ENCODE data around the gene SPRYD4. TPM values are rescaled to one million over a fixed set of nuclear protein-coding genes. Genes with fewer than 3 reads are reported as not detected.
"Not testable (repeated sequence)": the region's sequence is repeated elsewhere in the genome, so short reads cannot be mapped to it uniquely, and the experiment has no call there.

Gene SPRYD4
- total RNA-seq, 4 donors from 2014 or later, result 1.4 to 2.2 (median 1.9) TPM

DNA sequence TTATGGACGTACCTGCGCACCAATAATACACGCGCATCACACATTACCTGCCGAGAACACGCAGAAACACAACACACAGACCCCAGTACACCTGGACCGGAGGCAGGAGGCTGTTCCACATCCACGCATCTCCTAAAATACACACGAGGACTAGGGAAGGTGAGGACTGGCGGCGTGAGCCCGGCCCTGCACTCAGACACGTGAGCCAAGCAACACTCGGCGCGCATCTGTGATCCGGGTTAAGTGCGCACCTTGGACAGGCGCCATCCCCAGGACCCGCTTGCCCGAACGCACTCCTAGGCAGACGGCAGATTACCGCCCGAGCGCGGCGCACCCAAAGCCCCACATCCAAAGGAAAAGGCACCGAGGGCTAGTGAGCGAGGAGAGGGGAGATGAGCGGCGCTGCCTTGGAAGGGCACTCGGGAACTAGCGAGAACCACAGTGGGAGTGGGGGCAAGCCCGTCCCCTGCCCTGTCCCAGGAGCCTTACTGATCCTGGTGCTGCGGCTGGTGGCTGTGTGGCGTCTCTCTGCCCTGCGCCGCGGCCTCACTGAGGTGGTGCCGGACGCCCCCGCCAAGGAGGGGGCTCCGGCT, 19.2 kb downstream of the SPRYD4 start:
- H3K4me3 ChIP-seq, result peak overlapping the region; percentile 66 to 69 (median 68)
- no peak for DNase-seq (ENCODE audit: extremely low spot score)
- peak overlapping the region in 3 of 4 donors; percentile 14 to 39 (median 36) for H3K27ac ChIP-seq (replicated peaks in 1 of 4)
- no peaks in the 10 kb centered on the region for H3K27me3 ChIP-seq
- H3K36me3 ChIP-seq, result no peaks in the 10 kb centered on the region
- TF ChIP-seq, protein P1, sequence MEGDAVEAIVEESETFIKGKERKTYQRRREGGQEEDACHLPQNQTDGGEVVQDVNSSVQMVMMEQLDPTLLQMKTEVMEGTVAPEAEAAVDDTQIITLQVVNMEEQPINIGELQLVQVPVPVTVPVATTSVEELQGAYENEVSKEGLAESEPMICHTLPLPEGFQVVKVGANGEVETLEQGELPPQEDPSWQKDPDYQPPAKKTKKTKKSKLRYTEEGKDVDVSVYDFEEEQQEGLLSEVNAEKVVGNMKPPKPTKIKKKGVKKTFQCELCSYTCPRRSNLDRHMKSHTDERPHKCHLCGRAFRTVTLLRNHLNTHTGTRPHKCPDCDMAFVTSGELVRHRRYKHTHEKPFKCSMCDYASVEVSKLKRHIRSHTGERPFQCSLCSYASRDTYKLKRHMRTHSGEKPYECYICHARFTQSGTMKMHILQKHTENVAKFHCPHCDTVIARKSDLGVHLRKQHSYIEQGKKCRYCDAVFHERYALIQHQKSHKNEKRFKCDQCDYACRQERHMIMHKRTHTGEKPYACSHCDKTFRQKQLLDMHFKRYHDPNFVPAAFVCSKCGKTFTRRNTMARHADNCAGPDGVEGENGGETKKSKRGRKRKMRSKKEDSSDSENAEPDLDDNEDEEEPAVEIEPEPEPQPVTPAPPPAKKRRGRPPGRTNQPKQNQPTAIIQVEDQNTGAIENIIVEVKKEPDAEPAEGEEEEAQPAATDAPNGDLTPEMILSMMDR (IDR thresholded peaks at IDR 0.05), result no peak
- TF ChIP-seq POLR2A (IDR thresholded peaks at IDR 0.05; ENCODE audit: low read depth), result no peak
- 12% methylated on average over 30 of the region's 44 CpGs for WGBS
- intact Hi-C loops (cut with DNase I), result no loop called here
- H3K9me3 ChIP-seq, result peaks cover 0 to 3% (median 0%) of the 10 kb centered on the region in 4 donors
- H3K4me1 ChIP-seq, result peaks cover 7 to 20% (median 18%) of the 10 kb centered on the region in 4 donors

DNA sequence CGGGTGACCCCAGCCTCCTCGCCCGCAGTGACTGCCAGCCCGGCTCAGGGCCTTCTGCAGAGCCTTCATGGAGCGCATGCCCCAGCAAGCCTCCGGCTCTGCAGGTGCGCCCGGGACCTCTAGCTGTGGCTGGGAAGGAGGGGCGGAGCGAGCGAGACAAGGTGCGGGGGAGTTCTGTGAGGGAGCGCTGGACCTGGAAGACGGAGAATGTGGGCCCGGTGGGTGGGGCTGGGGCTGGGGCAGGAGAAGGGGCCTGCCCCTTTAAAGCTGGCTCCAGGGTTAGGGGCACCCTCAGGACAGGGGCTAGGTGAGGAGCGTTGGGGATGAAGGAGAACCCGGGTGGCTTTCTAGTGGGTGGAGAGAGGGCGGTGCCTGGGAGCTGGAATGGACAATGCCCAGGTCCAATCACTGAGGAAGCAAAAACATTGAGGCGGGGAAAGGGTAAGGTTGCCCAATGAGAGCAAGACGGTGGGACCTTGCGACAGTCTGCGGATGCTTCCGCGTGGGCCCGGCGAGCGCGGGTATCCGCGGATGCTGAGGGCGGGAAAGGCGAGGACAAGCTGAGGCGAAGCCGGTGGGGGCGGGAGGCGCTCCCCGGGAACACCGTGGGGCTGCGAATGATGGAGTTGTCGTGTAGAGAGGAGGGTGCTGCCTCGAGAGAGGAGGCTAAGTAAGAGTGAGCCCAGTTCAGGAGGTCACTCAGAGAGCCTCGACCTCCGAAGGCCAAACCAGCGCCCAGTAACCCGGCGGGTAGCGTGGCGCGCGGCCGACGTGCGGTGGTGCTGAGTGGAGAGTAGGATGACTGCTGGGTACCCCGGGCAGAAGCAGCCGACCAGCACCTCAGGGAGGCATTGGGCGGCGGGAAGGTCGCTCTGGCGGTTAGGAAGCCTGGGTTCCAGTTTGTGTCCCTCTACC, 19.9 kb downstream of the SPRYD4 start, which contains the start of gene GLS2:
GLS2 (minus strand) TSS at position 121 of the 915 bp plus-strand sequence; CDS start at position 78, 43 bp downstream.
- no peak for TF ChIP-seq POLR2A (IDR thresholded peaks at IDR 0.05; ENCODE audit: low read depth)
- peak; percentile 30 to 51 for TF ChIP-seq POLR2AphosphoS5 (IDR thresholded peaks at IDR 0.05)
- H3K27ac ChIP-seq (replicated peaks in 1 of 4), result peak within 1 kb of the TSS in 3 of 4 donors; percentile 14 to 39 (median 36)
- 14% methylated on average over 33 of the region's 59 CpGs for WGBS
- peaks cover 0 to 3% (median 0%) of the 10 kb centered on the region in 4 donors for H3K9me3 ChIP-seq
- H3K4me3 ChIP-seq, result peak within 1 kb of the TSS; percentile 66 to 69 (median 68)
- peak; percentile 94 for DNase-seq (ENCODE audit: extremely low spot score)
- H3K36me3 ChIP-seq, result no peaks in the 10 kb centered on the region
- no peaks in the 10 kb centered on the region for H3K27me3 ChIP-seq
- intact Hi-C loops (cut with DNase I), result no loop called here
- peaks cover 7 to 20% (median 18%) of the 10 kb centered on the region in 4 donors for H3K4me1 ChIP-seq

DNA sequence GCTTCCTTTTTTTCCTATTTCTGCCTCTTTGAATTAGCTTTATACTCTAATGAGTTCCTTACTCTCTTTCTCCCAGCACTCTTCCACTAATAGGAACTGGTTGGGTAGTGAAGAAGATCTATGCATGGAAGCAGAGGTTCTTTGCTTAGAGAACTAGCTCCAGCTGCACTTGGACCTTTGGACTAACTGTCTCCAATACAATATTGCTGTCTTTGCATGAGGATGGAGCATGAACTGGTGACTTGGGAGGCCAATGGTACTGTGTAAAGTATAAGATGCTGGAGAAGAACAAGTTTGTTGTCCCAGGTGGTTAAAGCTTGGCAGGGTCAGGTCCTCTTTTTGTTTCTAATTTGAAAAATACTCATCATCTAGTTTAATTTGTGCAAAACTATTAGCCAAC, 22.0 kb downstream of the SPRYD4 start:
- DNase-seq (ENCODE audit: extremely low spot score), result no peak
- TF ChIP-seq POLR2A (IDR thresholded peaks at IDR 0.05; ENCODE audit: low read depth) (no peak), EP300 (IDR thresholded peaks at IDR 0.05) (no peak), POLR2AphosphoS5 (IDR thresholded peaks at IDR 0.05) (no peak)
- TF ChIP-seq, protein P1 (IDR thresholded peaks at IDR 0.05), result no peak

DNA sequence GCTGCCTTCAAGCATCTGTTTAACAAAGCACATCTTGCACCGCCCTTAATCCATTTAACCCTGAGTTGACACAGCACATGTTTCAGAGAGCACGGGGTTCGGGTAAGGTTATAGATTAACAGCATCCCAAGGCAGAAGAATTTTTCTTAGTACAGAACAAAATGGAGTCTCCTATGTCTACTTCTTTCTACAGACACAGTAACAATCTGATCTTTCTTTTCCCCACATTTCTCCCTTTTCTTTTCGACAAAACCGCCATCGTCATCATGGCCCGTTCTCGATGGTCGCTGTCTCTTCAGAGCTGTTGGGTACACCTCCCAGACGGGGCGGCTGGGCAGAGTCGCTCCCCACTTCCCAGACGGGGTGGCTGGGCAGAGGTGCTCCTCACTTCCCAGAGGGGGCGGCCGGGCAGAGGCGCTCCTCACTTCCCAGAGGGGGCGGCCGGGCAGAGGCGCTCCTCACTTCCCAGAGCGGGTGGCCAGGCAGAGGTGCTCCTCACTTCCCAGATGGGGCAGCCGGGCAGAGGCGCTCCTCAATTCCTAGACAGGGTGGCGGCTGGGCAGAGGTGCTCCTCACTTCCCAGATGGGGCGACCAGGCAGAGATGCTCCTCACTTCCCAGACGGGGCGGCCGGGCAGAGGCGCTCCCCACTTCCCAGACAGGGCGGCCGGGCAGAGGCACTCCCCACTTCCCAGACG, 25.2 kb downstream of the SPRYD4 start:
- intact Hi-C loops (cut with DNase I); H3K4me1 ChIP-seq; H3K9me3 ChIP-seq; DNase-seq (ENCODE audit: extremely low spot score); H3K27me3 ChIP-seq; H3K36me3 ChIP-seq; H3K4me3 ChIP-seq; H3K27ac ChIP-seq (replicated peaks in 1 of 4): not testable (repeated sequence)
- WGBS, result 88% methylated on average over 21 of the region's 31 CpGs

More for the DNA sequence above, 22.0 kb downstream of the SPRYD4 start:
- Histone ChIP-seq H3K27me3 (no peaks in the 10 kb centered on the region), H3K27ac (replicated peaks in 1 of 4) (no peak overlapping the region), H3K4me1 (peaks cover 7 to 20% (median 18%) of the 10 kb centered on the region in 4 donors), H3K36me3 (no peaks in the 10 kb centered on the region), H3K9me3 (peaks cover 0 to 3% (median 0%) of the 10 kb centered on the region in 4 donors), H3K4me3 (no peak overlapping the region)
- intact Hi-C loops (cut with DNase I), result no loop called here

DNA sequence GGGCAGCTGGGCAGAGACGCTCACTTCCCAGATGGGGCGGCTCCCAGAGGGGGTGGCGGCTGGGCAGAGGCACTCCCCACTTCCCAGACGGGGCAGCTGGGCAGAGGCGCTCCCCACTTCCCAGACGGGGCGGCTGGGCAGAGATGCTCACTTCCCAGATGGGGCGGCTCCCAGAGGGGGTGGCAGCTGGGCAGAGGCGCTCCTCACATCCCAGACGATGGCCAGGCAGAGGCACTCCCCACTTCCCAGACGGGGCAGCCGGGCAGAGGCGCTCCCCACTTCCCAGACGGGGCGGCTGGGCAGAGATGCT, 25.7 kb downstream of the SPRYD4 start:
- H3K9me3 ChIP-seq; H3K27ac ChIP-seq (replicated peaks in 1 of 4); H3K4me1 ChIP-seq; H3K36me3 ChIP-seq; H3K4me3 ChIP-seq; H3K27me3 ChIP-seq; DNase-seq (ENCODE audit: extremely low spot score); intact Hi-C loops (cut with DNase I): not testable (repeated sequence)
- 100% methylated on average over 8 of the region's 15 CpGs for WGBS

DNA sequence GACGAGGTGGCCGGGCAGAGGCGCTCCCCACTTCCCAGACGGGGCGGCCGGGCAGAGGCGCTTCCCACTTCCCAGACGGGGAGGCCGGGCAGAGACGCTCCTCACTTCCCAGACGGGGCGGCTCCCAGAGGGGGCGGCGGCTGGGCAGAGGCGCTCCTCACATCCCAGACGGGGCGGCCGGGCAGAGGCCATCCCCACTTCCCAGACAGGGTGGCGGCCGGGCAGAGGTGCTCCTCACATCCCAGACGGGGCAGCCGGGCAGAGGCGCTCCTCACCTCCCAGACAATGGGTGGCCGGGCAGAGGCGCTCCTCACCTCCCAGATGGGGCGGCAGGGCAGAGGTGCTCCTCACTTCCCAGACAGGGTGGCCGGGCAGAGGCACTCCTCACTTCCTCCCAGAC, 26.1 kb downstream of the SPRYD4 start:
- intact Hi-C loops (cut with DNase I); H3K4me1 ChIP-seq; H3K27me3 ChIP-seq; DNase-seq (ENCODE audit: extremely low spot score); H3K9me3 ChIP-seq; H3K4me3 ChIP-seq; H3K36me3 ChIP-seq; H3K27ac ChIP-seq (replicated peaks in 1 of 4): not testable (repeated sequence)
- WGBS, result 82% methylated on average over 13 of the region's 27 CpGs

Measured in esophagus muscularis mucosa (tissue), 4 donors.